ENCODE measurements around the gene THSD4.

DNA sequence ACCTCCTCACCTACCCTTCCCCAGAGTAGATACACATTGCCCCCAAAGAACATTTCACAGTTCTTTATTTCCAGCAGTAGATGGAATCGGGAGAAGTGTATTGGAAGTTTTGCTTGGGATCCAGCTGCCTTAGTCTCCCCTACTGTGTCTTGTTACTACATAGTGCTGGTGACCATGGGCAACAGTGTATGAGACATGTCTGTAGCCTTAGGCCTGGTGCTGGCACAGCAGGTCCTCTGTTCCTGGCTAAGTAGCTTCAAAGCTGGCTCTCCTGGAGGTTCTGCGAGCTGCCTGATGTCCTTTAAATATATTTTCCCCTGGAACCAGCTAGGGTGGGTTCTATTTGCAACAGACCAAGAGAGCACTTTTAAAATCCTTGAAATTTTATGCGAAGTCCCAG lies 174.7 kb downstream of the THSD4 start:
- TF ChIP-seq, protein P1, sequence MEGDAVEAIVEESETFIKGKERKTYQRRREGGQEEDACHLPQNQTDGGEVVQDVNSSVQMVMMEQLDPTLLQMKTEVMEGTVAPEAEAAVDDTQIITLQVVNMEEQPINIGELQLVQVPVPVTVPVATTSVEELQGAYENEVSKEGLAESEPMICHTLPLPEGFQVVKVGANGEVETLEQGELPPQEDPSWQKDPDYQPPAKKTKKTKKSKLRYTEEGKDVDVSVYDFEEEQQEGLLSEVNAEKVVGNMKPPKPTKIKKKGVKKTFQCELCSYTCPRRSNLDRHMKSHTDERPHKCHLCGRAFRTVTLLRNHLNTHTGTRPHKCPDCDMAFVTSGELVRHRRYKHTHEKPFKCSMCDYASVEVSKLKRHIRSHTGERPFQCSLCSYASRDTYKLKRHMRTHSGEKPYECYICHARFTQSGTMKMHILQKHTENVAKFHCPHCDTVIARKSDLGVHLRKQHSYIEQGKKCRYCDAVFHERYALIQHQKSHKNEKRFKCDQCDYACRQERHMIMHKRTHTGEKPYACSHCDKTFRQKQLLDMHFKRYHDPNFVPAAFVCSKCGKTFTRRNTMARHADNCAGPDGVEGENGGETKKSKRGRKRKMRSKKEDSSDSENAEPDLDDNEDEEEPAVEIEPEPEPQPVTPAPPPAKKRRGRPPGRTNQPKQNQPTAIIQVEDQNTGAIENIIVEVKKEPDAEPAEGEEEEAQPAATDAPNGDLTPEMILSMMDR (IDR thresholded peaks at IDR 0.05; ENCODE audit: low read depth, low read length) = no peak
- TF ChIP-seq EZH2phosphoT487 (IDR thresholded peaks at IDR 0.05; ENCODE audit: low read depth) = no peak

Measured in OCI-LY3 (cell line).